ENCODE results near the gene WDR1.

WDR1 gene

DNA sequence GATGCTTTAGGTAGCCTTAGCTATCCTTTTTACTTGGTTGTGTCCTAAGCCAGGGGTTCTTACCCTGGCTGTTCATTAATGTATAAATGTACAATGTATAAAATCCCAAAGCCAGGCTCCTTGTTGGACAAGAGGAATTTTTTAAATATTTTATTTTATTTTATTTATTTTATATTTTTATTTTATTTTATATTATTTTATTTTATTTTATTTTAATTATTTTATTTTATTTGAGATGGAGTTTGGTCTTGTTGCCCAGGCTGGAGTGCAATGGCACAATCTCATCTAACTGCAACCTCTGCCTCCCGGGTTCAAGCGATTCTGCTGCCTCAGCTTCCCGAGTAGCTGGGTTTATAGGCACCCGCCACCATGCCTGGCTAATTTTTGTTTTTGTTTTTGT, 87.2 kb downstream of the WDR1 start:
- Histone ChIP-seq H3K4me3 (ENCODE audit: low read length) (no peak overlapping the region), H3K36me3 (ENCODE audit: control insufficient read depth, insufficient read depth, low read length) (no peaks in the 10 kb centered on the region), H3K27me3 (ENCODE audit: control insufficient read depth, insufficient read depth, low read length) (no peaks in the 10 kb centered on the region), H3K9ac (ENCODE audit: low read length) (no peak overlapping the region), H3K4me1 (ENCODE audit: control insufficient read depth, insufficient read depth, low read length) (no peaks in the 10 kb centered on the region), H3K9me3 (ENCODE audit: control insufficient read depth, low read length) (no peaks in the 10 kb centered on the region)

DNA sequence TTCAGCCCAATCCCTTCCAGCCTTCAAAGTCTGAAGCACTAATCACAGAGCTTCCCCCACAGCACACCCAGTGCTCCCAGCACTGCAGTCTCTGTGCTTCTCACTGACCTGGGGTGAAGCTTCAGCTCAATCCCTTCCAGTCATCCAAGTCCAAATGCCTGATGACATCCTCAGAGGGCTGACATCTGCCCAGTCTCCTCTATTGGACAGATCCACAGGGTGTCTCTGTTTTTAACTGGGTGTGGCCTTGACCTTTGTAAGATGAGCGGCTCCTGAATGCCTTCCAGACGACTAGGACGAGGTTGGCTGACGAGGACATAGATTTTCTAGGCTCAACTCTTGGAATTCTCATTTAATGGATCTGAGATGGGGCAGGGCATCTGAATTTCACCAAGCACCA, 87.7 kb downstream of the WDR1 start:
- no peaks in the 10 kb centered on the region for H3K27me3 ChIP-seq (ENCODE audit: control insufficient read depth, insufficient read depth, low read length)
- H3K9me3 ChIP-seq (ENCODE audit: control insufficient read depth, low read length) = no peaks in the 10 kb centered on the region
- no peaks in the 10 kb centered on the region for H3K36me3 ChIP-seq (ENCODE audit: control insufficient read depth, insufficient read depth, low read length)
- H3K4me1 ChIP-seq (ENCODE audit: control insufficient read depth, insufficient read depth, low read length) = no peaks in the 10 kb centered on the region
- no peak overlapping the region for H3K9ac ChIP-seq (ENCODE audit: low read length)
- H3K4me3 ChIP-seq (ENCODE audit: low read length) = no peak overlapping the region

DNA sequence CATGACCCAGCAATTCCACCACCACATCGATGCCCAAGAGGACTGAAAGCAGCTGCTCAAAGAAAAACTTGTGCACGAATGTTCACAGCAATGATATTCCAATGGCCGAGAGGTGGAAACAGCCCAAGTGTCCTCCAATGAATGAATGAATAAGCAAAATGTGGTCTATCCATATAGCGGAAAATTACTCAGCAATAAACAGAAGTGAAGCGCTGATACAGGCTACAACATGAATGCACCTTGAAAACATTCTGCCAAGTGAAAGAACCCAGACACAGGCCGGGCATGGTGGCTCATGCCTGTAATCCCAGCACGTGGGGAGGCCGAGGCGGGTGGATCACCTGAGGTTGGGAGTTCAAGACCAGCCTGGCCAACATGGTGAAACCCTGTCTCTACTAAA, 90.1 kb downstream of the WDR1 start:
- no peaks in the 10 kb centered on the region for H3K27me3 ChIP-seq (ENCODE audit: control insufficient read depth, insufficient read depth, low read length)
- H3K4me3 ChIP-seq (ENCODE audit: low read length) = no peak overlapping the region
- H3K36me3 ChIP-seq (ENCODE audit: control insufficient read depth, insufficient read depth, low read length) = no peaks in the 10 kb centered on the region
- H3K9ac ChIP-seq (ENCODE audit: low read length) = no peak overlapping the region
- no peaks in the 10 kb centered on the region for H3K4me1 ChIP-seq (ENCODE audit: control insufficient read depth, insufficient read depth, low read length)
- H3K9me3 ChIP-seq (ENCODE audit: control insufficient read depth, low read length) = no peaks in the 10 kb centered on the region

DNA sequence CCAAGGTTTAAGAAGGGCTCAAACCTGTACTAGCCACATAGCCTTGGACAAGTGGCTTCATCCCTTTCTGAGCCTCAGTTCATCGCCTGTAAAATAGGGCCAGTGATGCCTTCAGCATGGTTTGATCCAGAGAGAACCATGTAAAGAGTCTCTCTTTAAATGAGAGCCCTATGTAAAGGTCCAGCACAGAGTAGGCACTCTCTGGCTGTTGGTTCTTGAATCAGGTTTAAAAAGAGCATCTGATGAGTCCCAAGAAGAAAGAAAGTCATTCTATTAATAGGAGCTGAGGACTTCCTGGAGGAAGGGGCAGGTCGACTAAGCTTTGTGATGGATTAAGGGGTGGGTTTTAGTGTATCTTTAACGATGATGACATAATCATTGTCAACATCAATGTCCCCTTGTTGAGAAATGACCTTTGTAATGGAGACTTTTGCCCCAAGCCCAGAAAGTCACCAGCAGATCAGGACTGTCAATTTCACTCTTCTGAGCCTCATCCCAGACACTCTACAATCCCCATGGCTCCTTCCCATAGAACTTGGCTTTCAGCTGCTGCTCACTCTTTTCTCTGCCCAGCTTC, 91.3 kb downstream of the WDR1 start:
- H3K4me1 ChIP-seq (ENCODE audit: control insufficient read depth, insufficient read depth, low read length) = no peaks in the 10 kb centered on the region
- H3K27me3 ChIP-seq (ENCODE audit: control insufficient read depth, insufficient read depth, low read length) = no peaks in the 10 kb centered on the region
- H3K36me3 ChIP-seq (ENCODE audit: control insufficient read depth, insufficient read depth, low read length) = no peaks in the 10 kb centered on the region
- no peak overlapping the region for H3K9ac ChIP-seq (ENCODE audit: low read length)
- H3K9me3 ChIP-seq (ENCODE audit: control insufficient read depth, low read length) = no peaks in the 10 kb centered on the region
- H3K4me3 ChIP-seq (ENCODE audit: low read length) = no peak overlapping the region

Measured in mucosa of stomach (tissue), 1 donor.